HG03571 (cell line): ENCODE results near the gene CORIN.
"Not testable (repeated sequence)": the region's sequence is repeated elsewhere in the genome, so short reads cannot be mapped to it uniquely, and the experiment has no call there.

Experiments used
- ATAC-seq: cut with Tn5 transposase; IDR thresholded peaks from one replicate; pipeline ENCODE4 v1.9.1; 2021; ENCODE audit not compliant: unreplicated experiment

Gene CORIN

DNA sequence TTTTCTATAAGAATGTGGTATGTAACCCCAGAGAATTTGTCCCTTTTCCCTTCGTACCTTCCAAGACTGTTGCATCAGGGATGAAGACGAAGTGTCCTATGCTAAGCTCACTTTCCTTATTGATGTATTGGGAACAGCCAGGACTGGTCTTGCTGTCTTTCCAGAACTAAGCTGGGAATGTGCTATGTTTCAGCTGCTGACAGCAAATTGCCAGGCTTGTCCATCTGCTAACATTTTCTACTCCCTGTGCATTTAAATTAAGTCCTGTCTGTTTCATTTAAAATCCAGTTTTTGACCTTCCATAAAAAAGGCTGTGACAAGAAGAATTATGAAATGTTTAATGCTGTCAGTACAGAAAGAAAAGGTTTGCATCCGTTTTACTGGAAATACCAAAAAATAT, 264.9 kb downstream of the CORIN start:
- ATAC-seq, result no peak

GRCh38 chr4:47570816-47571215, 267.1 kb downstream of the CORIN start:
- ATAC-seq, result no peak

- ATAC-seq, result no peak
These were observed 270.4 kb downstream of the CORIN start for GRCh38 chr4:47567511-47567910.

- ATAC-seq, result no peak
These were observed 270.9 kb downstream of the CORIN start for GRCh38 chr4:47566969-47567368.

DNA sequence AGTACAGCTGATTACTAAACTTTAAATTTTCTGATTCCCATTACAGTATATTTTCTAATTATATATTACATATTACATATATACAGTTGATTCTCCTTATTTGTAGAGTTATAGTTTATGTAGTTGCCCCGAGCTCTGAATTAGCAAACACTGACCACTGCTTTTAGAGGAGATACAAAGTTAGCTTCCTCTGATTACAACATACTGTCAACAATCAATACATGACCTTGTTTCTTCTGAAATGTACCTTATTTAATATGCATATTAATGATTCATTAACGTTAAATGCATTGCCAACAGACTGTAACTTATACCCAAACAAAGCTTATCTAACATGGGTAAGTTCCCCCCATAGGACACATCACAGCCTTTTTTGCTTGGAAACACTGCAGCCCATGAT, 271.3 kb downstream of the CORIN start:
- ATAC-seq, result no peak

- no peak for ATAC-seq
These were observed 275.6 kb downstream of the CORIN start for GRCh38 chr4:47562297-47562696.

DNA sequence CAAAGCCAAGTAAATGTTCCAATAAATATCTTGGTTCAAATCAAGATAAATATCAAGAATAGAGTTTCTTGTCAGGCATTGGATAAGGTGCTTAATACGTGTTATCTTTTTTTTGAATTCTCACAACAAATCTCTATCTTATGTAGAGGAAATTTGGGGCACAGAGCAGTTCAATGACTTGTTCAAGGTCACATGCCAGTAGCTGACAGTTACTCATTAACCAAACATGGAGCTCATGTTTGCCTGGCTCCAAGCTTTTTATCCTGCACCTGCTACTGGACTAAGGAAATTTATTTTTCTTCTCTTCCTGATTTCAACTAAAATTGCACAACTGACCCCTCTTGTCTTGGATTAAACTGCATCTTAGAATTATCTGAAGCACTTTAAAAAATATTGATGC, 276.5 kb downstream of the CORIN start:
- no peak for ATAC-seq

DNA sequence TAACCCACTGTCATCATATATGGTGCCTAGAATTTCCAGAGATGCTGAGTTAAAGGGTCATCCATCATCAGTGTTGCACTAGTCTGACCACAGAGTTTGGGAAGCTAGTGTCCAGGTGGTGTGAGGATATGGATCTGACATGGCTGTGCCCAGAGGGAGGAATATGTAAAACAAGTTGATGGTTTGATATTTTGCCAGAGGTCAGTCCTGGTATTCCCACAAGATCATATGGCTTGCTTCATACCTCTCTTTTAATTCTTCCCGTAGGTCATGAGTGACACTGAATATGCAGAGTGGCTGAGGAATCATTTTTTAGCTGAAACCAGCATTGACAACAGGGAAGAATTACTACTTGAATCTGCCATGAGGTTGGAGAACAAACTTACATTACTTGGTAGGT, 277.2 kb downstream of the CORIN start:
- no peak for ATAC-seq

- no peak for ATAC-seq
These were observed 280.6 kb downstream of the CORIN start for GRCh38 chr4:47557255-47557654.

- not testable (repeated sequence) for ATAC-seq
These were observed 281.9 kb downstream of the CORIN start for GRCh38 chr4:47555920-47556319.

DNA sequence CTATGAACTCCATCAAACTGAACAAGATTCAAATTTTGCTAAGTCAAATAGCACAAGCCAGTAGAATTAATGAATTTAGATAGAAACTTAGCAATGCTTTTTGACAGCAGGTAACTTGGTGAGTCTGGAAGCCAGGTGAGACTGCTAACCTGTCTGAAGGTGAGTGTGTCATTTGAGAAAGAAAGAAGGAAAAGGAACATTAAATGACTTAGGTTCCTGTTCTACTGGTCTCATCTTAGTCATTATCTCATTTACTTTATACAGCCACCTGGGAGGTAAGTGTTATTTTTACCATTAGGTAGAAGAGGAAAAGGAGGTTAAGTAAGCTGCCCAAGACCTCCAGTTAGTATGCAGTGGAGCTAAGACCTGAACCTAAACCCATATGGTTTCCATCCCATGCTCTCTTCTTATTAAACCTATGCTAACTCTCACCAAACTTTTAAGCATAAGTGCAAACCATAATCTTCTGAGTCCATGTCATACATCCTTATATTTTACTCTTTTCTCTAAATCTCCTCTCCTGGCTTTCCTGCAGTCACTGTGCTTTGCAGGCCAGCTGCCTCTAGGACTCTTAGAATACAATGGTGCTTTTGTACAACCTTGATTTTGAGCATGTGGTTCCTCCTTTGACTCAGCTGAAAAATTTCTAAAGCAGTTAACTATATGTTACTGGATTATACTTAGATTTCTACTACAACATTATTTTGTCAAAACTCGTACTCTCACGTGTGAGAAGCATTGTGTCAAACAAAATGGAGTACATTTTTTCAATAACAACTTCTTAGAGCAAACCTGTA, 284.3 kb downstream of the CORIN start:
- no peak for ATAC-seq

- no peak for ATAC-seq
These were observed 286.2 kb downstream of the CORIN start for GRCh38 chr4:47551682-47552081.

GRCh38 chr4:47550899-47551548, 286.8 kb downstream of the CORIN start:
- ATAC-seq, result no peak

DNA sequence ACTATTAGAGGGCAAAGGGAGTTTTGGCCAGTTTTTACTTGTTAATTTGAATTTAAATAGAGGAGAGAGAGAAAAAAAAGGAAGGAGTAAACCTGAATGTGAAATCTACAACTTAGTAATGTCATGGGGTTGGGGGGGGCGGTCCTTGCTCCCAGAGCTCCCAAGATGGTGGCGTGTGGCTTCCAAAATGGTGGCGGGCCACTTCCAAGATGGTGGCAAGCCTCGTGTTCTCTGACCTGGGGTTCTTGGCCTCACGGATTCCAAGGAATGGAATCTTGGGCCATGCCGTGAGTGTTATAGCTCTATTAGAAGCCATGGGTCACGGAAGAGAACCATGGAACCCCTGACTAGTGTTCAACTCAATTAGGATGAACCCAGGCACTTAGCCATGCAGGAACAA, 287.5 kb downstream of the CORIN start:
- not testable (repeated sequence) for ATAC-seq
